HG02981 (cell line): ENCODE results near the gene EN2.

Experiments
- ATAC-seq: cut with Tn5 transposase; IDR thresholded peaks from one replicate; pipeline ENCODE4 v1.9.1; 2021; ENCODE audit warnings: mild to moderate bottlenecking, moderate library complexity; ENCODE audit not compliant: unreplicated experiment

EN2 gene

GRCh38 chr7:155484483-155485399 lies 26.8 kb downstream of the EN2 start:
- ATAC-seq = no peak

GRCh38 chr7:155486783-155487508 lies 29.0 kb downstream of the EN2 start:
- ATAC-seq = no peak

GRCh38 chr7:155487509-155488482 lies 29.9 kb downstream of the EN2 start:
- ATAC-seq = no peak

- ATAC-seq = no peak
These were observed 30.7 kb downstream of the EN2 start for GRCh38 chr7:155488483-155489127.

GRCh38 chr7:155489158-155489840 lies 31.4 kb downstream of the EN2 start:
- no peak for ATAC-seq

GRCh38 chr7:155489862-155490696 lies 32.1 kb downstream of the EN2 start:
- peak; percentile 24 for ATAC-seq

- ATAC-seq = peak; percentile 97
These were observed 33.0 kb downstream of the EN2 start for GRCh38 chr7:155490697-155491628.

- ATAC-seq = no peak
These were observed 33.9 kb downstream of the EN2 start for GRCh38 chr7:155491812-155492211.

GRCh38 chr7:155493744-155494538 lies 36.0 kb downstream of the EN2 start:
- no peak for ATAC-seq

- ATAC-seq = no peak
These were observed 36.6 kb downstream of the EN2 start for GRCh38 chr7:155494551-155494950.

GRCh38 chr7:155495440-155496248 lies 37.7 kb downstream of the EN2 start:
- no peak for ATAC-seq

- no peak for ATAC-seq
These were observed 38.5 kb downstream of the EN2 start for GRCh38 chr7:155496267-155497005.

- no peak for ATAC-seq
These were observed 39.4 kb downstream of the EN2 start for GRCh38 chr7:155497149-155497901.

- ATAC-seq = no peak
These were observed 47.5 kb downstream of the EN2 start for GRCh38 chr7:155505422-155505793.

GRCh38 chr7:155506854-155507337 lies 49.0 kb downstream of the EN2 start:
- no peak for ATAC-seq
